Spleen (tissue), 7 donors: ENCODE measurements around the gene CPNE2.

Source experiments
- CTCF ChIP-seq, 11 experiments: fragments of 200-600 bp in 7 of 11; fragments of 450-650 bp in 4 of 11; sonication (generic) in 4 of 11; IDR thresholded peaks in 8 of 11; conservative IDR thresholded peaks in 3 of 11; 1 replicate in 7 of 11; 2 replicates in 4 of 11; pipeline versions ENCODE4 v1.4.0 to v1.8.0; 2016 to 2021; ENCODE audit warnings: antibody characterized with exemption in 11 of 11, inconsistent platforms in 4 of 11, mild to moderate bottlenecking in 1 of 11
- POLR2A ChIP-seq, 3 donors: fragments of 450-650 bp; IDR thresholded peaks; one replicate each; pipeline ENCODE4 v1.5.1; 2017; ENCODE audit warnings: antibody characterized with exemption in 3 of 3, mild to moderate bottlenecking in 1 of 3
- donor health status: DM: no; HTN: no; CAD: no; lungs with moderate emphysema.
- donor health status: DM: no; HTN: no; CAD: no.
- donor health status: DM: no; HTN: no; CAD: no.

- TF ChIP-seq POLR2A (IDR thresholded peaks at IDR 0.05), result no peak
- no peak for TF ChIP-seq CTCF (IDR thresholded peaks at IDR 0.05 in 8 of 11, conservative IDR thresholded peaks at IDR 0.05 in 3 of 11)
Observed at GRCh38 chr16:57190136-57190535, 97.8 kb downstream of the CPNE2 start.
